Skin of body (tissue), 2 donors: Measurements from ENCODE around the gene DECR2. TPM values are rescaled to one million over a fixed set of nuclear protein-coding genes. Genes with fewer than 3 reads are reported as not detected.
A peak's percentile ranks its signal among the peaks of the same experiment; 100 is the strongest.
"Not testable (repeated sequence)": the region's sequence is repeated elsewhere in the genome, so short reads cannot be mapped to it uniquely, and the experiment has no call there.

Experiments
- DNase-seq: peaks from one replicate; lab custom pipeline; 2025; lab: John Stamatoyannopoulos, UW
- total RNA-seq: library from RNA; depleted of rRNA; stranded (reverse); fragments of >200 nt; gene quantifications from one replicate; pipeline ENCODE4 v1.2.3, GENCODE V29; 2014

Gene DECR2
- total RNA-seq, 1 donor from 2014 or later = 7.2 TPM

- DNase-seq = no peak
Measured at GRCh38 chr16:366476-366875, 35.2 kb upstream of the DECR2 start.

GRCh38 chr16:367333-367903 is 34.3 kb upstream of the DECR2 start:
- DNase-seq = no peak

GRCh38 chr16:368388-369158 is 33.1 kb upstream of the DECR2 start:
- no peak for DNase-seq

GRCh38 chr16:369275-369865 is 32.3 kb upstream of the DECR2 start:
- no peak for DNase-seq

GRCh38 chr16:369866-370436 is 31.7 kb upstream of the DECR2 start:
- no peak for DNase-seq

GRCh38 chr16:370443-370842 is 31.2 kb upstream of the DECR2 start, which contains the start of gene MRPL28:
TSS of gene MRPL28 (minus strand) at chr16:370538. CDS start at chr16:370218, 320 bp downstream.
- peak; percentile 89 for DNase-seq

- DNase-seq = no peak
Measured at GRCh38 chr16:370979-371514, 30.6 kb upstream of the DECR2 start.

- no peak for DNase-seq
Measured at GRCh38 chr16:371515-372301, 30.0 kb upstream of the DECR2 start.

- DNase-seq = no peak
Measured at GRCh38 chr16:372302-372983, 29.2 kb upstream of the DECR2 start.

GRCh38 chr16:373020-373598 is 28.6 kb upstream of the DECR2 start:
- no peak for DNase-seq

- DNase-seq = no peak
Measured at GRCh38 chr16:373848-374615, 27.7 kb upstream of the DECR2 start.

GRCh38 chr16:374616-374926 is 27.1 kb upstream of the DECR2 start:
- DNase-seq = no peak

- DNase-seq = no peak
Measured at GRCh38 chr16:375212-375611, 26.5 kb upstream of the DECR2 start.

- DNase-seq = no peak
Measured at GRCh38 chr16:375927-376816, 25.5 kb upstream of the DECR2 start.

GRCh38 chr16:376817-377418 is 24.8 kb upstream of the DECR2 start:
- no peak for DNase-seq

GRCh38 chr16:377419-377951 is 24.2 kb upstream of the DECR2 start:
- DNase-seq = no peak

- DNase-seq = not testable (repeated sequence)
Measured at GRCh38 chr16:378113-378820, 23.4 kb upstream of the DECR2 start.
